Hepatocyte (in vitro differentiated cells): ENCODE results near the gene ZNF620. TPM values are rescaled to one million over a fixed set of nuclear protein-coding genes. Genes with fewer than 3 reads are reported as not detected.

Experiments
- DNase-seq: peaks from one replicate; pipeline ENCODE4 v3.0.0-alpha.2; 2016; ENCODE audit warnings: low spot score
- H2AFZ ChIP-seq: fragments of 200-600 bp; sonication (generic); 2 replicates; pipeline ENCODE4 v1.6.0; 2016; ENCODE audit warnings: antibody characterized with exemption, mild to moderate bottlenecking
- H3K27ac ChIP-seq: fragments of 200-600 bp; sonication (generic); 2 replicates; pipeline ENCODE4 v1.5.1; 2016; ENCODE audit warnings: mild to moderate bottlenecking
- H3K27me3 ChIP-seq: fragments of 200-600 bp; sonication (generic); 2 replicates; pipeline ENCODE4 v1.6.1; 2016
- H3K36me3 ChIP-seq: fragments of 200-600 bp; sonication (generic); replicated peaks from 2 replicates; pipeline ENCODE4 v1.5.1; 2016; ENCODE audit warnings: low read depth; ENCODE audit not compliant: insufficient read depth
- H3K4me1 ChIP-seq: fragments of 200-600 bp; sonication (generic); 2 replicates; pipeline ENCODE4 v1.5.1; 2016; ENCODE audit warnings: mild to moderate bottlenecking, moderate library complexity; ENCODE audit not compliant: insufficient read depth
- H3K4me2 ChIP-seq: fragments of 200-600 bp; sonication (generic); 2 replicates; pipeline ENCODE4 v1.6.0; 2016
- H3K4me3 ChIP-seq: fragments of 200-600 bp; sonication (generic); 2 replicates; pipeline ENCODE4 v1.5.1; 2016; ENCODE audit warnings: mild to moderate bottlenecking
- H3K79me2 ChIP-seq: fragments of 200-600 bp; sonication (generic); 2 replicates; pipeline ENCODE4 v1.6.0; 2017; ENCODE audit warnings: mild to moderate bottlenecking
- H3K9me2 ChIP-seq: fragments of 200-600 bp; sonication (generic); replicated peaks from 2 replicates; pipeline ENCODE4 v1.6.0; 2017; ENCODE audit warnings: mild to moderate bottlenecking; ENCODE audit not compliant: insufficient read depth
- H3K9me3 ChIP-seq: fragments of 200-600 bp; sonication (generic); 2 replicates; pipeline ENCODE4 v1.5.1; 2016; ENCODE audit warnings: low read depth, mild to moderate bottlenecking
- H4K20me1 ChIP-seq: fragments of 200-600 bp; sonication (generic); 2 replicates; pipeline ENCODE4 v1.6.0; 2016; ENCODE audit warnings: mild to moderate bottlenecking; ENCODE audit not compliant: insufficient read depth, poor library complexity, severe bottlenecking
- CTCF ChIP-seq: fragments of 200-600 bp; sonication (generic); IDR thresholded peaks from 2 replicates; pipeline ENCODE4 v1.5.1; 2016; ENCODE audit warnings: antibody characterized with exemption, mild to moderate bottlenecking; ENCODE audit not compliant: poor library complexity
- EZH2 ChIP-seq: fragments of 200-600 bp; sonication (generic); IDR thresholded peaks from 2 replicates; pipeline ENCODE4 v1.6.1; 2016; ENCODE audit warnings: antibody characterized with exemption, mild to moderate bottlenecking, borderline replicate concordance
- EZH2phosphoT487 ChIP-seq: fragments of 200-600 bp; sonication (generic); IDR thresholded peaks from one replicate; pipeline ENCODE4 v1.6.1; 2018; ENCODE audit warnings: antibody characterized with exemption, mild to moderate bottlenecking, low read depth, moderate library complexity; ENCODE audit not compliant: unreplicated experiment, severe bottlenecking
- WGBS: methylation state at CpG from one replicate; pipeline ENCODE4 v1.1.6; 2016; ENCODE audit warnings: low lambda C conversion rate; ENCODE audit errors: missing lambda C conversion rate; 5-methylcytosine and 5-hydroxymethylcytosine counted together
- polyA plus RNA-seq: library from polyadenylated mRNA; unstranded; fragments of >200 nt; fragmentation: Nextera tagmentation; extraction: Ambion mirVana; gene quantifications from 2 replicates; pipeline ENCODE4 v1.2.1, GENCODE V29; 2016
- total RNA-seq: library from RNA; depleted of rRNA; stranded (reverse); fragments of >200 nt; gene quantifications from 2 replicates; pipeline ENCODE4 v1.2.3, GENCODE V29; 2014

The ZNF620 gene
- total and polyA plus RNA-seq, 2 experiments from 2014 or later, result 3.0 to 4.4 TPM

- H2AFZ ChIP-seq, result peak overlapping the region; percentile 97
- no peaks in the 10 kb centered on the region for H3K9me3 ChIP-seq
- H3K79me2 ChIP-seq, result no peaks in the 10 kb centered on the region
- no peaks in the 10 kb centered on the region for H3K27me3 ChIP-seq
- DNase-seq, result no peak
- peak overlapping the region; percentile 82 for H3K4me3 ChIP-seq
- H3K9me2 ChIP-seq, result no peaks in the 10 kb centered on the region
- no peaks in the 10 kb centered on the region for H3K36me3 ChIP-seq
- TF ChIP-seq EZH2, result no peak
- no peak for TF ChIP-seq EZH2phosphoT487
- no peak for TF ChIP-seq CTCF
- H3K27ac ChIP-seq, result no peak overlapping the region
- WGBS, result 74% methylated on average over 4 of the region's 4 CpGs
- H4K20me1 ChIP-seq, result no peaks in the 10 kb centered on the region
- H3K4me1 ChIP-seq, result peaks cover 4% of the 10 kb centered on the region
- H3K4me2 ChIP-seq, result peak overlapping the region; percentile 80
Observed at GRCh38 chr3:40477666-40478065, 28.2 kb upstream of the ZNF620 start.

GRCh38 chr3:40487172-40487571, 18.7 kb upstream of the ZNF620 start:
- Histone ChIP-seq H3K27me3 (no peaks in the 10 kb centered on the region), H2AFZ (no peak overlapping the region), H3K36me3 (no peaks in the 10 kb centered on the region), H3K27ac (no peak overlapping the region), H3K4me3 (no peak overlapping the region), H4K20me1 (no peaks in the 10 kb centered on the region), H3K9me2 (no peaks in the 10 kb centered on the region), H3K79me2 (no peaks in the 10 kb centered on the region), H3K9me3 (no peaks in the 10 kb centered on the region), H3K4me1 (no peaks in the 10 kb centered on the region), H3K4me2 (no peak overlapping the region)
- 97% methylated on average over 3 of the region's 3 CpGs for WGBS
- no peak for DNase-seq
- no peak for TF ChIP-seq CTCF
- no peak for TF ChIP-seq EZH2
- TF ChIP-seq EZH2phosphoT487, result no peak

- WGBS, result 96% methylated on average over 5 of the region's 5 CpGs
- Histone ChIP-seq H3K27me3 (no peaks in the 10 kb centered on the region), H3K9me2 (no peaks in the 10 kb centered on the region), H3K9me3 (no peaks in the 10 kb centered on the region), H3K27ac (no peak overlapping the region), H3K4me1 (no peaks in the 10 kb centered on the region), H4K20me1 (no peaks in the 10 kb centered on the region), H3K36me3 (no peaks in the 10 kb centered on the region), H3K4me3 (no peak overlapping the region), H2AFZ (no peak overlapping the region), H3K4me2 (no peak overlapping the region), H3K79me2 (no peaks in the 10 kb centered on the region)
- DNase-seq, result no peak
- no peak for TF ChIP-seq CTCF
- TF ChIP-seq EZH2phosphoT487, result no peak
- TF ChIP-seq EZH2, result no peak
Observed at GRCh38 chr3:40490916-40491315, 14.9 kb upstream of the ZNF620 start.

GRCh38 chr3:40494698-40495097, 11.1 kb upstream of the ZNF620 start:
- 53% methylated on average over 2 of the region's 2 CpGs for WGBS
- no peak for DNase-seq
- Histone ChIP-seq H3K4me2 (no peak overlapping the region), H4K20me1 (no peaks in the 10 kb centered on the region), H3K36me3 (no peaks in the 10 kb centered on the region), H3K4me1 (no peaks in the 10 kb centered on the region), H2AFZ (no peak overlapping the region), H3K9me3 (no peaks in the 10 kb centered on the region), H3K27me3 (no peaks in the 10 kb centered on the region), H3K4me3 (no peak overlapping the region), H3K79me2 (no peaks in the 10 kb centered on the region), H3K27ac (no peak overlapping the region), H3K9me2 (no peaks in the 10 kb centered on the region)
- TF ChIP-seq EZH2 (no peak), CTCF (no peak)
